IMR-90 (cell line): Measurements from ENCODE around the gene FAM174C. TPM values are rescaled to one million over a fixed set of nuclear protein-coding genes. Genes with fewer than 3 reads are reported as not detected.

Experiments used
- ATAC-seq: fragments of 200-7000 bp; cut with Tn5 transposase; 2 replicates; pipeline ENCODE4 v1.9.1; 2020; ENCODE audit warnings: low read depth, mild to moderate bottlenecking, moderate library complexity
- BruUV-seq: library from RNA; stranded (reverse); fragments of 400-500 nt; replicated peaks from 2 replicates; lab custom pipeline; 2021; lab: Mats Ljungman, UMichigan
- CTCF ChIA-PET: fragments of 300-600 bp; formaldehyde crosslinking; extraction: SDS; loops from one replicate; lab custom pipeline; 2021; ENCODE audit warnings: antibody characterized with exemption; lab: Yijun Ruan, JAX
- POLR2A ChIA-PET: fragments of 300-600 bp; sonication (Branson Sonifier 250); formaldehyde crosslinking; loops from one replicate; lab custom pipeline; 2022; ENCODE audit warnings: antibody characterized with exemption; ENCODE audit not compliant: unreplicated experiment; lab: Charles Lee
- DNase-seq: peaks from one replicate; pipeline ENCODE4 v3.0.0; 2013
- H2AFZ ChIP-seq: replicated peaks from 2 replicates; pipeline ENCODE3; 2013; ENCODE audit warnings: low read length, mild to moderate bottlenecking; ENCODE audit not compliant: poor library complexity
- H2AK5ac ChIP-seq: 2 replicates; pipeline ENCODE4 v1.6.1; 2013; ENCODE audit warnings: low read depth, low read length, inconsistent platforms
- H2AK9ac ChIP-seq: replicated peaks from 2 replicates; pipeline ENCODE3; 2013; ENCODE audit warnings: mild to moderate bottlenecking, low read depth, low read length, moderate library complexity; ENCODE audit not compliant: poor library complexity
- H2BK120ac ChIP-seq: 2 replicates; pipeline ENCODE4 v1.6.1; 2013; ENCODE audit warnings: low read depth, low read length, inconsistent platforms
- H2BK15ac ChIP-seq: 3 replicates; pipeline ENCODE4 v1.6.1; 2013; ENCODE audit warnings: low read depth, low read length, inconsistent platforms
- H2BK20ac ChIP-seq: 2 replicates; pipeline ENCODE4 v1.6.1; 2013; ENCODE audit warnings: low read depth, mild to moderate bottlenecking, inconsistent platforms, low read length, moderate library complexity
- H2BK5ac ChIP-seq: 2 replicates; pipeline ENCODE4 v1.6.1; 2013; ENCODE audit warnings: mild to moderate bottlenecking, low read depth, low read length, inconsistent platforms; ENCODE audit not compliant: poor library complexity, severe bottlenecking
- H3K14ac ChIP-seq: replicated peaks from 2 replicates; pipeline ENCODE4 v1.6.1; 2013; ENCODE audit warnings: low read depth, low read length, inconsistent platforms
- H3K18ac ChIP-seq: 2 replicates; pipeline ENCODE4 v1.6.1; 2013; ENCODE audit warnings: low read depth, low read length, control low read depth
- H3K23ac ChIP-seq: 2 replicates; pipeline ENCODE4 v1.6.1; 2013; ENCODE audit warnings: low read depth, low read length, inconsistent platforms
- H3K27ac ChIP-seq: 2 replicates; pipeline ENCODE4 v1.5.1; 2013; ENCODE audit warnings: mild to moderate bottlenecking, control low read depth, low read length; ENCODE audit not compliant: insufficient read depth
- H3K27me3 ChIP-seq: 2 replicates; pipeline ENCODE4 v1.6.1; 2013; ENCODE audit warnings: low read length; ENCODE audit not compliant: control insufficient read depth, insufficient read depth
- H3K36me3 ChIP-seq: 2 replicates; pipeline ENCODE4 v1.6.1; 2013; ENCODE audit warnings: low read length, mixed read lengths; ENCODE audit not compliant: control insufficient read depth, insufficient read depth
- H3K4ac ChIP-seq: 2 replicates; pipeline ENCODE4 v1.6.1; 2013; ENCODE audit warnings: low read depth, low read length, inconsistent platforms
- H3K4me1 ChIP-seq: 2 replicates; pipeline ENCODE4 v1.6.1; 2013; ENCODE audit warnings: low read length, mixed read lengths; ENCODE audit not compliant: control insufficient read depth, insufficient read depth
- H3K4me2 ChIP-seq: 2 replicates; pipeline ENCODE4 v1.6.1; 2013; ENCODE audit warnings: low read depth, mild to moderate bottlenecking, control low read depth, low read length, moderate library complexity
- H3K4me3 ChIP-seq: 2 replicates; pipeline ENCODE4 v1.5.1; 2013; ENCODE audit warnings: low read depth, mild to moderate bottlenecking, control low read depth, low read length, moderate library complexity; ENCODE audit not compliant: insufficient read depth
- H3K56ac ChIP-seq: 2 replicates; pipeline ENCODE4 v1.6.1; 2013; ENCODE audit warnings: low read length, inconsistent platforms; ENCODE audit not compliant: insufficient read depth; ENCODE audit errors: extremely low read depth
- H3K79me1 ChIP-seq, 2 experiments: 2 replicates each; pipeline ENCODE4 v1.6.1; 2013; ENCODE audit warnings: low read length in 2 of 2, inconsistent platforms in 1 of 2, low read depth in 1 of 2
- H3K9ac ChIP-seq: 2 replicates; pipeline ENCODE4 v1.6.1; 2013; ENCODE audit warnings: low read depth, low read length, control low read depth
- H3K9me1 ChIP-seq: 2 replicates; pipeline ENCODE4 v1.6.1; 2013; ENCODE audit warnings: low read length, inconsistent platforms; ENCODE audit not compliant: insufficient read depth
- H3K9me3 ChIP-seq: 2 replicates; pipeline ENCODE4 v1.6.1; 2013; ENCODE audit warnings: low read length; ENCODE audit not compliant: control insufficient read depth, insufficient read depth
- H4K20me1 ChIP-seq: 2 replicates; pipeline ENCODE4 v1.6.1; 2013; ENCODE audit warnings: low read length, inconsistent platforms; ENCODE audit not compliant: insufficient read depth
- H4K5ac ChIP-seq: 2 replicates; pipeline ENCODE4 v1.6.1; 2013; ENCODE audit warnings: mild to moderate bottlenecking, low read depth, low read length, control low read depth
- H4K8ac ChIP-seq, 2 experiments: 2 replicates each; pipeline ENCODE4 v1.6.1; 2013; ENCODE audit warnings: low read depth in 2 of 2, low read length in 2 of 2, control low read depth in 1 of 2, inconsistent platforms in 1 of 2
- H4K91ac ChIP-seq: 2 replicates; pipeline ENCODE4 v1.6.1; 2013; ENCODE audit warnings: low read depth, low read length, inconsistent platforms; ENCODE audit not compliant: insufficient read depth
- BHLHE40 ChIP-seq: fragments of 150-350 bp; IDR thresholded peaks from 2 replicates; pipeline ENCODE4 v1.6.1; 2016; ENCODE audit warnings: mild to moderate bottlenecking, low read depth, low read length
- CEBPB ChIP-seq: IDR thresholded peaks from 2 replicates; pipeline ENCODE4 v1.6.1; 2012; ENCODE audit warnings: low read depth, low read length, improper control_type of control experiment
- CHD1 ChIP-seq: IDR thresholded peaks from 2 replicates; pipeline ENCODE4 v1.6.1; 2012; ENCODE audit warnings: low read depth, low read length, improper control_type of control experiment
- FOS ChIP-seq: fragments of 150-350 bp; IDR thresholded peaks from 2 replicates; pipeline ENCODE4 v1.6.1; 2016; ENCODE audit warnings: low read depth, low read length
- MAFK ChIP-seq: IDR thresholded peaks from 2 replicates; pipeline ENCODE4 v1.6.1; 2012; ENCODE audit warnings: low read depth, low read length, improper control_type of control experiment
- MAZ ChIP-seq: IDR thresholded peaks from 2 replicates; pipeline ENCODE4 v1.6.1; 2012; ENCODE audit warnings: low read depth, mild to moderate bottlenecking, low read length, improper control_type of control experiment, moderate library complexity, borderline replicate concordance
- MXI1 ChIP-seq: IDR thresholded peaks from 2 replicates; pipeline ENCODE4 v1.6.1; 2012; ENCODE audit warnings: low read depth, mild to moderate bottlenecking, low read length, moderate library complexity, borderline replicate concordance
- NFE2L2 ChIP-seq: fragments of 150-350 bp; IDR thresholded peaks from 2 replicates; pipeline ENCODE4 v1.6.1; 2016; ENCODE audit warnings: low read depth, mild to moderate bottlenecking, low read length
- POLR2A ChIP-seq: IDR thresholded peaks from 2 replicates; pipeline ENCODE4 v1.6.1; 2012; ENCODE audit warnings: mild to moderate bottlenecking, low read depth, low read length
- RAD21 ChIP-seq: IDR thresholded peaks from 2 replicates; pipeline ENCODE4 v1.6.1; 2012; ENCODE audit warnings: low read length, improper control_type of control experiment
- RCOR1 ChIP-seq: IDR thresholded peaks from 2 replicates; pipeline ENCODE4 v1.6.1; 2012; ENCODE audit warnings: mild to moderate bottlenecking, low read length, improper control_type of control experiment; ENCODE audit not compliant: insufficient replicate concordance
- RFX5 ChIP-seq: IDR thresholded peaks from 2 replicates; pipeline ENCODE4 v1.8.0; 2012; ENCODE audit warnings: low read depth, mild to moderate bottlenecking, low read length, moderate library complexity
- SMC3 ChIP-seq: fragments of 150-350 bp; IDR thresholded peaks from 2 replicates; pipeline ENCODE4 v1.6.1; 2016; ENCODE audit warnings: low read depth, mild to moderate bottlenecking, antibody characterized with exemption, low read length, moderate library complexity
- WGBS, 2 experiments: methylation state at CpG; one replicate each; pipeline versions ENCODE4 v1.1.5 to v1.1.7; 2013; ENCODE audit warnings: missing lambda C conversion rate in 2 of 2; ENCODE audit not compliant: insufficient read length in 1 of 2; ENCODE audit errors: extremely low coverage in 2 of 2; 5-methylcytosine and 5-hydroxymethylcytosine counted together
- dilution Hi-C: fragments of 300-500 bp; cut with HindIII; formaldehyde crosslinking; loops from one replicate; pipeline ENCODE4 v1.14.3; 2018; ENCODE audit warnings: low sequenced_read_pairs; ENCODE audit not compliant: unreplicated experiment
- in situ Hi-C: fragments of 300-500 bp; cut with MboI; formaldehyde crosslinking; loops from 3 replicates; pipeline ENCODE4 v1.14.3; 2019; ENCODE audit warnings: low sequenced_read_pairs, inconsistent platforms, mixed read lengths
- intact Hi-C: fragments of 100-400 bp; cut with micrococcal nuclease; formaldehyde crosslinking; loops from 2 replicates; pipeline ENCODE4 v1.10.0; 2022
- polyA plus RNA-seq, 3 experiments: library from polyadenylated mRNA; depleted of rRNA; stranded (reverse); fragments of >200 nt; gene quantifications; 2 replicates each; pipeline ENCODE4 v1.2.3, GENCODE V29; 2012; ENCODE audit warnings: low replicate concordance in 1 of 3
- total RNA-seq: library from RNA; depleted of rRNA; stranded (reverse); fragments of >200 nt; gene quantifications from 2 replicates; pipeline ENCODE4 v1.2.3, GENCODE V29; 2012
- TF ChIP-seq, protein P1 (sequence below): fragments of 150-350 bp; IDR thresholded peaks from 2 replicates; pipeline ENCODE4 v1.6.1; 2017; ENCODE audit warnings: mild to moderate bottlenecking, antibody characterized with exemption, low read length, low read depth
- TF ChIP-seq, protein P2 (sequence below): conservative IDR thresholded peaks from 2 replicates; pipeline ENCODE4 v1.5.1; 2012; ENCODE audit warnings: mild to moderate bottlenecking, low read depth, low read length, improper control_type of control experiment
- TF ChIP-seq, protein P3 (sequence below): fragments of 150-350 bp; IDR thresholded peaks from 2 replicates; pipeline ENCODE4 v1.6.1; 2016; ENCODE audit warnings: low read depth, mild to moderate bottlenecking, low read length, moderate library complexity, borderline replicate concordance

The FAM174C gene
- total and polyA plus RNA-seq, 2 of the 4 experiments (the other 2 are of a cell fraction) = 7.5 to 61.8 TPM

DNA sequence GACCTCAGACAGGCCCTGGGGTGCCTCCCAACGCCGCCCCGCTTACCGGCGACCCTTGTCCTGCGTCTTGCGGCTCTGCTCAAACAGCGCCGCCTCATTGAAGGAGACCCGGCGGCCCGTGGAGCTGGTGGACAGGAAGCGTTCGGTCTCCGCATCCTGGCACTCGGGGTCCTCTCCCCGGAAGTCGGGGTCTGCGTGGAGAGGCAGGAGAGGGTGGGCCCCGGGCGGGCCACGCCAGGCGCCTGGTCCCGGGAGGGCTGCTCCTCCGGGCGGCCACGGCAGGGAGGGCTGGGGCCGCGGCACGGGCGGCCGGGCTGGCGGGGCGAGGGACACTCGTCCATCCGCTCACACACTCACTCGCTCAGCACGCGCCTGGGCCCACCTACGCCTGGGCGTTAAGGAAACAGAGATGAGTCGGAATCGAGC, 40.4 kb upstream of the FAM174C start:
- CTCF ChIA-PET = interaction anchor here (0.6 kb wide), 2 partner anchors 18 to 94 kb away, joined by 3 to 4 read pairs; no protein-coding TSS in a partner anchor
- WGBS, 2 experiments = 96% methylated on average over 28 of the region's 43 CpGs; no CpG with 5 or more reads in 1 of the 2 experiments
- DNase-seq = no peak

More for the DNA sequence above, 40.4 kb upstream of the FAM174C start:
- in situ Hi-C loops (no loop called here), dilution Hi-C loops (no loop called here), intact Hi-C loops (no loop called here)
- H3K9me3 ChIP-seq = no peaks in the 10 kb centered on the region
- H4K5ac ChIP-seq = no peak overlapping the region
- H3K27me3 ChIP-seq = no peaks in the 10 kb centered on the region
- no TSS peak for BruUV-seq
- ATAC-seq = no peak
- POLR2A ChIA-PET = no interaction called here
- H3K79me1 ChIP-seq = peaks cover 10 to 38% of the 10 kb centered on the region in 2 experiments
- peaks cover 40% of the 10 kb centered on the region for H3K36me3 ChIP-seq
- H3K9ac ChIP-seq = no peak overlapping the region
- H2AK5ac ChIP-seq = no peak overlapping the region
- no peak overlapping the region for H2AK9ac ChIP-seq
- H3K4me3 ChIP-seq = no peak overlapping the region
- no peaks in the 10 kb centered on the region for H3K9me1 ChIP-seq
- H3K56ac ChIP-seq = no peak overlapping the region
- peaks cover 29% of the 10 kb centered on the region for H3K4me1 ChIP-seq
- no peak overlapping the region for H4K91ac ChIP-seq
- no peak overlapping the region for H2BK5ac ChIP-seq
- no peak overlapping the region for H3K4ac ChIP-seq
- H2BK15ac ChIP-seq = no peak overlapping the region
- TF ChIP-seq RFX5 = no peak
- TF ChIP-seq FOS = no peak
- no peak for TF ChIP-seq NFE2L2
- TF ChIP-seq, protein P1, sequence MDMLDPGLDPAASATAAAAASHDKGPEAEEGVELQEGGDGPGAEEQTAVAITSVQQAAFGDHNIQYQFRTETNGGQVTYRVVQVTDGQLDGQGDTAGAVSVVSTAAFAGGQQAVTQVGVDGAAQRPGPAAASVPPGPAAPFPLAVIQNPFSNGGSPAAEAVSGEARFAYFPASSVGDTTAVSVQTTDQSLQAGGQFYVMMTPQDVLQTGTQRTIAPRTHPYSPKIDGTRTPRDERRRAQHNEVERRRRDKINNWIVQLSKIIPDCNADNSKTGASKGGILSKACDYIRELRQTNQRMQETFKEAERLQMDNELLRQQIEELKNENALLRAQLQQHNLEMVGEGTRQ = no peak
- no peak for TF ChIP-seq MAZ
- TF ChIP-seq CHD1 = no peak
- TF ChIP-seq BHLHE40 = no peak
- TF ChIP-seq, protein P2, sequence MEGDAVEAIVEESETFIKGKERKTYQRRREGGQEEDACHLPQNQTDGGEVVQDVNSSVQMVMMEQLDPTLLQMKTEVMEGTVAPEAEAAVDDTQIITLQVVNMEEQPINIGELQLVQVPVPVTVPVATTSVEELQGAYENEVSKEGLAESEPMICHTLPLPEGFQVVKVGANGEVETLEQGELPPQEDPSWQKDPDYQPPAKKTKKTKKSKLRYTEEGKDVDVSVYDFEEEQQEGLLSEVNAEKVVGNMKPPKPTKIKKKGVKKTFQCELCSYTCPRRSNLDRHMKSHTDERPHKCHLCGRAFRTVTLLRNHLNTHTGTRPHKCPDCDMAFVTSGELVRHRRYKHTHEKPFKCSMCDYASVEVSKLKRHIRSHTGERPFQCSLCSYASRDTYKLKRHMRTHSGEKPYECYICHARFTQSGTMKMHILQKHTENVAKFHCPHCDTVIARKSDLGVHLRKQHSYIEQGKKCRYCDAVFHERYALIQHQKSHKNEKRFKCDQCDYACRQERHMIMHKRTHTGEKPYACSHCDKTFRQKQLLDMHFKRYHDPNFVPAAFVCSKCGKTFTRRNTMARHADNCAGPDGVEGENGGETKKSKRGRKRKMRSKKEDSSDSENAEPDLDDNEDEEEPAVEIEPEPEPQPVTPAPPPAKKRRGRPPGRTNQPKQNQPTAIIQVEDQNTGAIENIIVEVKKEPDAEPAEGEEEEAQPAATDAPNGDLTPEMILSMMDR = no peak
- TF ChIP-seq MAFK = no peak
- TF ChIP-seq, protein P3, sequence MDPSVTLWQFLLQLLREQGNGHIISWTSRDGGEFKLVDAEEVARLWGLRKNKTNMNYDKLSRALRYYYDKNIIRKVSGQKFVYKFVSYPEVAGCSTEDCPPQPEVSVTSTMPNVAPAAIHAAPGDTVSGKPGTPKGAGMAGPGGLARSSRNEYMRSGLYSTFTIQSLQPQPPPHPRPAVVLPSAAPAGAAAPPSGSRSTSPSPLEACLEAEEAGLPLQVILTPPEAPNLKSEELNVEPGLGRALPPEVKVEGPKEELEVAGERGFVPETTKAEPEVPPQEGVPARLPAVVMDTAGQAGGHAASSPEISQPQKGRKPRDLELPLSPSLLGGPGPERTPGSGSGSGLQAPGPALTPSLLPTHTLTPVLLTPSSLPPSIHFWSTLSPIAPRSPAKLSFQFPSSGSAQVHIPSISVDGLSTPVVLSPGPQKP = no peak
- TF ChIP-seq CEBPB = no peak
- no peak for TF ChIP-seq RAD21
- no peak for TF ChIP-seq SMC3
- no peak for TF ChIP-seq RCOR1
- TF ChIP-seq POLR2A = no peak
- TF ChIP-seq MXI1 = no peak
- H2AFZ ChIP-seq = peak overlapping the region; percentile 23
- no peak overlapping the region for H3K23ac ChIP-seq
- no peak overlapping the region for H2BK120ac ChIP-seq
- no peak overlapping the region for H3K27ac ChIP-seq
- no peak overlapping the region for H3K18ac ChIP-seq
- no peak overlapping the region for H3K14ac ChIP-seq
- H4K8ac ChIP-seq = no peak overlapping the region
- peaks cover 38% of the 10 kb centered on the region for H4K20me1 ChIP-seq
- no peak overlapping the region for H2BK20ac ChIP-seq
- H3K4me2 ChIP-seq = no peak overlapping the region
